Nephron progenitor cell (in vitro differentiated cells): ENCODE results near the gene FADS1.

Experiments
- DNase-seq: peaks from one replicate; pipeline ENCODE4 v3.0.0; 2021
- H3K27ac Mint-ChIP-seq: 2 replicates; pipeline ENCODE4 v1.8.0; 2021; ENCODE audit warnings: mild to moderate bottlenecking, moderate library complexity, mixed read lengths
- H3K27me3 Mint-ChIP-seq: 2 replicates; pipeline ENCODE4 v1.8.0; 2021; ENCODE audit warnings: mild to moderate bottlenecking, low read depth, mixed read lengths; ENCODE audit not compliant: poor library complexity
- H3K36me3 Mint-ChIP-seq: 2 replicates; pipeline ENCODE4 v1.8.0; 2021; ENCODE audit warnings: low read depth, mixed read lengths
- H3K4me1 Mint-ChIP-seq: 2 replicates; pipeline ENCODE4 v1.8.0; 2021; ENCODE audit warnings: mixed read lengths
- H3K4me3 Mint-ChIP-seq: 2 replicates; pipeline ENCODE4 v1.8.0; 2021; ENCODE audit warnings: mild to moderate bottlenecking, moderate library complexity, mixed read lengths
- H3K9me3 Mint-ChIP-seq: 2 replicates; pipeline ENCODE4 v1.8.0; 2021; ENCODE audit warnings: mild to moderate bottlenecking, moderate library complexity, mixed read lengths
- TF ChIP-seq, protein P1 (sequence below): fragments of 200-600 bp; sonication (generic); IDR thresholded peaks from 2 replicates; pipeline ENCODE4 v1.5.0; 2021; ENCODE audit warnings: antibody characterized with exemption

FADS1 gene

DNA sequence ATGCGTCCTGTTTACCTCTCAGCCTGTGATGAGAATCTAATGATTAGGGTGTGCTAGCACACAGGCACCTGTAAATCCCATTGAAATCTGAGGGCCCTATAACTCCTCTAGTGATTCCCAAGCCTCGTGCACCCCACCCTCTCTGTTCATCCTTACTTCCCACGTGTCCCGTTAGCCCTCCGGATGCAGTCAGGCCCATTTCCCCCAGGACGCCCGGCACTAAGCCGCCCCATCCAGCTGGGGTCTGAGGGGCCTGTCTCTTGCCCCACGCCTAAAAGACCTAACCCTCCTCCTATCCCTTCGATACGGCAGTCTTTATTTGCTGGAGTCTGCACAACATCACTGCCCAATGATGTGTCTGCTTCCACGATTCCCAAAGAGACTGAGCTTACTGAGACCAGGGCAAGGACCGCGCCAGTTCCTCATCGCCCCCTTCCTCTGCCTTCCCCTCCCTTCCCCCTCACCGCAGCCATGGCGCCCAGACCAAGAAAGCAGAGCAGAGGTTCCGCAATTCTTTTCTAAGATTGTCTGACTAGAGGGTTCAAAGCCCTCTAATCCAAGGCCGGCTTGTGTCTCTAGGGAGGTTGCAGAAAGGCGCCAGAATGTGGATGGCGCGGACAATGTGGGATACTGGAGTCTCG lies 10.2 kb upstream of the FADS1 start:
- DNase-seq: no peak
- Mint-ChIP-seq H3K9me3 (no peaks in the 10 kb centered on the region), H3K4me3 (peak overlapping the region; percentile 95), H3K27me3 (no peaks in the 10 kb centered on the region), H3K27ac (peak overlapping the region; percentile 97), H3K36me3 (peaks cover 33% of the 10 kb centered on the region), H3K4me1 (peaks cover 47% of the 10 kb centered on the region)
- TF ChIP-seq, protein P1, sequence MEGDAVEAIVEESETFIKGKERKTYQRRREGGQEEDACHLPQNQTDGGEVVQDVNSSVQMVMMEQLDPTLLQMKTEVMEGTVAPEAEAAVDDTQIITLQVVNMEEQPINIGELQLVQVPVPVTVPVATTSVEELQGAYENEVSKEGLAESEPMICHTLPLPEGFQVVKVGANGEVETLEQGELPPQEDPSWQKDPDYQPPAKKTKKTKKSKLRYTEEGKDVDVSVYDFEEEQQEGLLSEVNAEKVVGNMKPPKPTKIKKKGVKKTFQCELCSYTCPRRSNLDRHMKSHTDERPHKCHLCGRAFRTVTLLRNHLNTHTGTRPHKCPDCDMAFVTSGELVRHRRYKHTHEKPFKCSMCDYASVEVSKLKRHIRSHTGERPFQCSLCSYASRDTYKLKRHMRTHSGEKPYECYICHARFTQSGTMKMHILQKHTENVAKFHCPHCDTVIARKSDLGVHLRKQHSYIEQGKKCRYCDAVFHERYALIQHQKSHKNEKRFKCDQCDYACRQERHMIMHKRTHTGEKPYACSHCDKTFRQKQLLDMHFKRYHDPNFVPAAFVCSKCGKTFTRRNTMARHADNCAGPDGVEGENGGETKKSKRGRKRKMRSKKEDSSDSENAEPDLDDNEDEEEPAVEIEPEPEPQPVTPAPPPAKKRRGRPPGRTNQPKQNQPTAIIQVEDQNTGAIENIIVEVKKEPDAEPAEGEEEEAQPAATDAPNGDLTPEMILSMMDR: no peak

DNA sequence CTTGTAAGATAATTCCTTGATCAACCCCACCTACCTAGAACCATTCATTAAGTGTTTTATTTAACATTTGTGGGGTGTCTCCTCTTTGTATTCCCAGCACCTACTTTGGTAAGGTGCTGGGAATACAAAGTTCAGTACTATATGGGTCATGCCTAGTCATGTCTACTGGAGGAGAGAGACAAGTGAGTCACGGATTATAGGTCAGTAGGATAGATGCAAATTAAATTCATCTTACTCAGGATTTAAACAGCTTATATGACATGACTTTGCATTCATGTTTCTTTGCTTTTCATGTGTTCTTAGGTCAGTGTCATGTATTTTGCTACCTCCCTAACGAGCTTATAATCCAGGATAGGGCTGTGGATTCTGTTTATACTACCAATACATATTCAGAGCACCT lies 3.4 kb upstream of the FADS1 start:
- Mint-ChIP-seq H3K27me3 (no peaks in the 10 kb centered on the region), H3K4me1 (peaks cover 16% of the 10 kb centered on the region), H3K36me3 (peaks cover 19% of the 10 kb centered on the region), H3K9me3 (no peaks in the 10 kb centered on the region), H3K27ac (no peak overlapping the region), H3K4me3 (no peak overlapping the region)
- DNase-seq: no peak
- TF ChIP-seq, protein P1: no peak

DNA sequence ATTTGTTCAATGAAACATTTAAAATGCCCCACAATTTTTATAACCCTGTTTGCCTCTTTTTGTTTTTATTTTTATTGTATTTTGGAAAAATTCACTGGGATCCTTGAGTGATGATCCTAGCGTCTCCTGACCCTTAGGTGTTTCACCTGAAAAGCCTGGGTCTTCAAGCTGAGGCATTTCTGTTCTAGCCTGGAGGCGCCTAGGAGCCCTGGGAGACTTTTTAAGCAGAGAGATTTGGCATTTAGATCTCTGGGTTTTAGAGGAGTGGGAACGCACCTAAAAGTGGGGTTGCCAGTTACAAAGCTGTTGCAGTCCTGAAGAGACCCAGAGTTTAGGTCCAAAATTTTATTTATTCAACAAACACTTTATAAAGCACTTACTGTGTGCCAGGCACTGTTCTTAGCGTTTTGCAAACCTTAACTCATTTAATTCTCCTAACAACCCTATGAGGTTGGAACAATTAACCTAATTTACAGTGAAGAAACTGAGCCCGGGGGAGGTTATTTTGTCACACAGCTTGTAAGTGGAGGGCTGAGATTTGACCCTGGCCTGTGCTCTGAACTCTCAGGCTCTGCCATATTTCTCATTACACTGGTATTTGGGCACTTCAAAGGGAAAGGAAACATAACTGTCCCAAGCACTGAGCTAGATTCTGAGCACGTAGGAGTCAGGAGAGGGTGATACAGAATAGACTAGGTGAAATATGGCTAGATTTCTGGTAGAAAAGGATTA lies 834 bp upstream of the FADS1 start:
- Mint-ChIP-seq H3K4me3 (peak overlapping the region; percentile 86), H3K9me3 (peaks cover 4% of the 10 kb centered on the region), H3K4me1 (peaks cover 35% of the 10 kb centered on the region), H3K27ac (peak overlapping the region; percentile 74), H3K27me3 (no peaks in the 10 kb centered on the region), H3K36me3 (peaks cover 29% of the 10 kb centered on the region)
- TF ChIP-seq, protein P1: no peak
- no peak for DNase-seq

DNA sequence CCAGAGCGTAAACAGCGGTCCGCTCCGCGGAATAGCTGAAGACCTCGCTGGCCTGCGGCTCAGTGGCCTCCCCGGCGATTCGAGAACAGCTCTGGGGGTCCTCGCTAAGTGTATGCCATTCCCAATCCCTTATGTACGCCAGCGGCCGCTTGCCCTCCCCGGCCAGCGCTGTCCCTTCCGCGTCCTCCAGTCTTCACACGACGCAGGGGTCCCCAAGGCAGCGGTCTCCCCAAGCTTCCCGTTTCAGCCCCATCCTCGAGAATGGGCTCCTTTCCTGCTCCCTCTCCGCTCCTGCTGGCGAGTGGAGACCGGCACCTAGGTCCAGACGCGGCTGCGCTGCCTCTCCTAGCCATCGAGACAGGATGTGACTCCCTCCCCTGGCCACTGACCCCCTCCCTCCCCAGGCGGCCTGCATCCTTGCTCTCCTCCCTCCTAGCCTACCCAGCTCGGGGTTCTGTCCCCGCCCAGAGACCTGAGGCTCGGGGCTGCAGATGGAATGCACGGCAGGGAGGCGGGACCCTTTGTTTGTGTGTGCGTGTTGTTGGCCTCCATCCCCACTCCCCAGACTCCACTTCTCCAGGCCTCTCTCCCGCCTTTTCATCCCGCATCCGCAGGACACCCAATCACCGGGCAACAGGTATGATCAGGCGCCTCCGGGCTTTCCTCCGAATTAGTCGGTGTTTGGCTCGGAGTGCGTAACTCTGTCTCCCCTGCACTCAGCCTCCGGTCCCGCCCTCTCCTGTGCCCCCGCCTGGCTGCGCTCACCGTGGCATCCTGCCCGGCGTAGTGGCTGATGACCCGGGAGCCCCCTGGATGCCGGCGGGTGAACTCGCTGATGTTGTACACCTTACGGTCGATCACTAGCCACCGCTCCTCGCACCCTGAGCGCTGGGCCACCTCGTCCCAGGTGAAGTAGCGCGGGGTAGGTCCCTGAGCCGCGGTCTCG lies 740 bp downstream of the FADS1 start:
- TF ChIP-seq, protein P1: no peak
- Mint-ChIP-seq H3K36me3 (peaks cover 41% of the 10 kb centered on the region), H3K9me3 (peaks cover 4% of the 10 kb centered on the region), H3K4me1 (peaks cover 40% of the 10 kb centered on the region), H3K4me3 (peak overlapping the region; percentile 93), H3K27me3 (no peaks in the 10 kb centered on the region), H3K27ac (peak overlapping the region; percentile 100)
- peak; percentile 66 for DNase-seq

DNA sequence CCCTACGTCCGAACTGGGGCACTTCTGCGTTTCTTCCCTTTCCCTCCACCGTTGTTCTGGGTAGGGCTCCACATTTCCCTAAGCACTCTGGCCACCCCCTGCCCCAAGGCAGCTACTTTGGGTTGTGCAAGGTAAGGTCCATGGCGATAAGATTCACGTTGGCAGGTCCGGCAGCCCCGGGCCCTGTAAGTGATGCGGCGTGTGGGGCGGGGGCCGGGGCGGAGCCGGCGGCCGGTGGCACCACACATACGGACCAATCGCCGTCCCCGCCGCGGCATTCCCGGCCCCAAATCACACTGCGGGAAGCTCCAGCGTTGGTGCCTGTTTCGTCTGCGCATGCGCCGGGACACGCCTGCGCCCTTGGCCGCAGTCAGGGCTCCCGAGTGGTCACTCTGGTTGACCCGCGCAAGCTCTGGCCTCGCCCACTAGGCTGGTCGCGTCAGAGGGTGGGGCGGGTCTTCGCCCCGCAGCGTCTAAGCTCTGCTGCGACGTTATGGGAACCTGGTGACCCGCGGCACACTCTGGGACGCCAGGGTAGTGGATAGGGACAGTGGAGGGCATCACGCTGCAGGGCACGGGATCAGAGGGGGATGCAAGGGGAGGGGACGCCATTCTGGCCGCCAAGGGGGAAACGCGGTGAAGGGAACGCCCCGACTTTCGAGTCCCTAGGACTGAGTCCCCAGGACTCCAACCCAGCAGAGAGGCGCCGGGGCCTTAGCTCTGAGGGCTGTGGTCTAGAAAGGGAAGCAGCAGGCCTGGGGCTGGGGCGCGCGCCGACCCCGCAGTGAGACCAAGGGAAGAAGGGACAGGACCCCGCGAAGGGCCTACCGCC lies 1.6 kb downstream of the FADS1 start:
- no peaks in the 10 kb centered on the region for H3K27me3 Mint-ChIP-seq
- DNase-seq: peak; percentile 97
- peak overlapping the region; percentile 93 for H3K4me3 Mint-ChIP-seq
- H3K36me3 Mint-ChIP-seq: peaks cover 48% of the 10 kb centered on the region
- H3K9me3 Mint-ChIP-seq: peaks cover 4% of the 10 kb centered on the region
- TF ChIP-seq, protein P1: no peak
- peak overlapping the region; percentile 100 for H3K27ac Mint-ChIP-seq
- H3K4me1 Mint-ChIP-seq: peaks cover 40% of the 10 kb centered on the region
